SK-N-SH (cell line): ENCODE data around the gene IWS1. TPM values are rescaled to one million over a fixed set of nuclear protein-coding genes. Genes with fewer than 3 reads are reported as not detected.

Experiments used
- CTCF ChIA-PET: fragments of 300-600, 350-600 bp; formaldehyde crosslinking; extraction: SDS; loops from one replicate; lab custom pipeline; 2021; lab: Yijun Ruan, JAX
- POLR2A ChIA-PET: fragments of 350-600 bp; sonication (Branson Sonifier 250); formaldehyde crosslinking; extraction: SDS; loops from one replicate; lab custom pipeline; 2020; ENCODE audit warnings: antibody characterized with exemption, inconsistent platforms; lab: Yijun Ruan, JAX
- DNase-seq: peaks from one replicate; pipeline ENCODE4 v3.0.0; 2012
- H2AFZ ChIP-seq: fragments of 200-600 bp; sonication (generic); 2 replicates; pipeline ENCODE4 v1.8.1; 2016; ENCODE audit warnings: antibody characterized with exemption, mild to moderate bottlenecking, low read depth
- H3F3A ChIP-seq: fragments of 200-600 bp; sonication (generic); replicated peaks from 2 replicates; pipeline ENCODE3; 2016; ENCODE audit warnings: antibody characterized with exemption, mild to moderate bottlenecking; ENCODE audit not compliant: insufficient read depth
- H3K27ac ChIP-seq, 2 experiments: fragments of 200-500 bp in 1 of 2; fragments of 200-600 bp in 1 of 2; sonication (Bioruptor generic) in 1 of 2; sonication (generic), shearing (Covaris generic) in 1 of 2; 2 replicates each; pipeline versions ENCODE4 v1.5.1 to v1.6.1; 2014 to 2016; ENCODE audit warnings: low read depth in 2 of 2, inconsistent platforms in 1 of 2, low read length in 1 of 2, mild to moderate bottlenecking in 1 of 2, mixed read lengths in 1 of 2
- H3K27me3 ChIP-seq: fragments of 200-600 bp; sonication (generic), shearing (Covaris generic); 2 replicates; pipeline ENCODE4 v1.6.1; 2016; ENCODE audit warnings: mixed run types; ENCODE audit not compliant: insufficient read depth
- H3K36me3 ChIP-seq, 2 experiments: fragments of 200-500 bp in 1 of 2; fragments of 200-600 bp in 1 of 2; sonication (Bioruptor generic) in 1 of 2; sonication (generic) in 1 of 2; replicated peaks in 1 of 2; 2 replicates each; pipeline versions ENCODE3 to v1.5.1; 2014 to 2016; ENCODE audit warnings: low read length in 1 of 2, mild to moderate bottlenecking in 1 of 2; ENCODE audit not compliant: insufficient read depth in 2 of 2, control insufficient read depth in 1 of 2
- H3K4me1 ChIP-seq, 2 experiments: fragments of 200-500 bp in 1 of 2; fragments of 200-600 bp in 1 of 2; sonication (Bioruptor generic) in 1 of 2; sonication (generic), shearing (Covaris generic) in 1 of 2; 2 replicates each; pipeline versions ENCODE4 v1.5.1 to v1.6.1; 2014 to 2016; ENCODE audit warnings: low read depth in 1 of 2, low read length in 1 of 2, mixed run types in 1 of 2; ENCODE audit not compliant: insufficient read depth in 2 of 2, control insufficient read depth in 1 of 2
- H3K4me2 ChIP-seq: fragments of 200-600 bp; sonication (generic), shearing (Covaris generic); 2 replicates; pipeline ENCODE4 v1.6.1; 2017; ENCODE audit warnings: mixed run types
- H3K4me3 ChIP-seq, 2 experiments: fragments of 200-500 bp in 1 of 2; fragments of 200-600 bp in 1 of 2; sonication (Bioruptor generic) in 1 of 2; sonication (generic), shearing (Covaris generic) in 1 of 2; 2 replicates each; pipeline versions ENCODE4 v1.5.1 to v1.8.1; 2014 to 2016; ENCODE audit warnings: low read depth in 2 of 2, inconsistent platforms in 1 of 2, low read length in 1 of 2, mild to moderate bottlenecking in 1 of 2, mixed read lengths in 1 of 2, moderate library complexity in 1 of 2
- H3K79me2 ChIP-seq: fragments of 200-600 bp; sonication (generic); 2 replicates; pipeline ENCODE4 v1.8.1; 2017; ENCODE audit warnings: mild to moderate bottlenecking; ENCODE audit not compliant: insufficient read depth
- H3K9ac ChIP-seq: fragments of 200-600 bp; sonication (generic); 2 replicates; pipeline ENCODE4 v1.6.1; 2017; ENCODE audit warnings: mixed run types
- H3K9me2 ChIP-seq: fragments of 200-600 bp; sonication (generic); 2 replicates; pipeline ENCODE4 v1.6.1; 2017; ENCODE audit warnings: mixed run types
- H3K9me3 ChIP-seq: fragments of 200-600 bp; sonication (generic); 2 replicates; pipeline ENCODE4 v1.6.1; 2017; ENCODE audit warnings: mixed run types, mild to moderate bottlenecking, moderate library complexity
- H4K20me1 ChIP-seq: fragments of 200-600 bp; sonication (generic); 2 replicates; pipeline ENCODE4 v1.6.1; 2017; ENCODE audit warnings: mild to moderate bottlenecking, mixed run types; ENCODE audit not compliant: insufficient read depth
- EP300 ChIP-seq, 2 experiments: IDR thresholded peaks; 2 replicates each; pipeline versions ENCODE4 v1.4.0 to v1.6.1; 2012; ENCODE audit warnings: borderline replicate concordance in 1 of 2, low read depth in 1 of 2, low read length in 1 of 2
- FOSL2 ChIP-seq: IDR thresholded peaks from 2 replicates; pipeline ENCODE4 v1.4.0; 2012; ENCODE audit warnings: low read depth, mild to moderate bottlenecking, moderate library complexity, borderline replicate concordance
- FOXJ3 ChIP-seq: sonication (generic); formaldehyde crosslinking; IDR thresholded peaks from 2 replicates; pipeline ENCODE4 v1.5.1; 2020; ENCODE audit warnings: mild to moderate bottlenecking, missing genetic modification reagents
- FOXM1 ChIP-seq: IDR thresholded peaks from 2 replicates; pipeline ENCODE4 v1.4.0; 2012; ENCODE audit warnings: low read depth, mild to moderate bottlenecking
- GABPA ChIP-seq: IDR thresholded peaks from 2 replicates; pipeline ENCODE4 v1.4.0; 2012; ENCODE audit warnings: low read depth, mild to moderate bottlenecking
- NFIC ChIP-seq: IDR thresholded peaks from 2 replicates; pipeline ENCODE4 v1.4.0; 2012; ENCODE audit warnings: borderline replicate concordance
- NRF1 ChIP-seq: IDR thresholded peaks from 2 replicates; pipeline ENCODE4 v1.6.1; 2012; ENCODE audit warnings: low read depth, mild to moderate bottlenecking, low read length
- RAD21 ChIP-seq: IDR thresholded peaks from 2 replicates; pipeline ENCODE4 v1.6.1; 2012; ENCODE audit warnings: mild to moderate bottlenecking, low read length
- RCOR1 ChIP-seq: fragments of 150-350 bp; IDR thresholded peaks from 2 replicates; pipeline ENCODE4 v1.6.1; 2017; ENCODE audit warnings: antibody characterized with exemption, low read length
- RXRA ChIP-seq: IDR thresholded peaks from 2 replicates; pipeline ENCODE4 v1.4.0; 2012; ENCODE audit warnings: low read depth, mild to moderate bottlenecking, borderline replicate concordance
- SMC3 ChIP-seq: IDR thresholded peaks from 2 replicates; pipeline ENCODE4 v1.6.1; 2012; ENCODE audit warnings: low read depth, low read length, improper control_type of control experiment
- TCF12 ChIP-seq: IDR thresholded peaks from 2 replicates; pipeline ENCODE4 v1.4.0; 2012
- whole genome bisulfite sequencing: methylation state at CpG from one replicate; pipeline ENCODE4 v1.1.6; 2017; ENCODE audit warnings: low lambda C conversion rate; 5-methylcytosine and 5-hydroxymethylcytosine counted together
- polyA plus RNA-seq, 3 experiments: library from polyadenylated mRNA; depleted of rRNA; stranded (reverse); fragments of >200 nt; gene quantifications; 2 replicates each; pipeline ENCODE4 v1.2.3, GENCODE V29; 2012
- TF ChIP-seq, protein P1 (sequence below): fragments of 200-600 bp; sonication (generic); IDR thresholded peaks from 2 replicates; pipeline ENCODE4 v1.6.1; 2017; ENCODE audit warnings: antibody characterized with exemption, mild to moderate bottlenecking, moderate library complexity
- TF ChIP-seq, protein P2 (sequence below): IDR thresholded peaks from 2 replicates; pipeline ENCODE4 v1.6.1; 2012; ENCODE audit warnings: mild to moderate bottlenecking, low read depth, low read length, moderate library complexity

Gene IWS1
- polyA plus RNA-seq, 1 of the 3 experiments (the other 2 are of a cell fraction), result 24.6 TPM

DNA sequence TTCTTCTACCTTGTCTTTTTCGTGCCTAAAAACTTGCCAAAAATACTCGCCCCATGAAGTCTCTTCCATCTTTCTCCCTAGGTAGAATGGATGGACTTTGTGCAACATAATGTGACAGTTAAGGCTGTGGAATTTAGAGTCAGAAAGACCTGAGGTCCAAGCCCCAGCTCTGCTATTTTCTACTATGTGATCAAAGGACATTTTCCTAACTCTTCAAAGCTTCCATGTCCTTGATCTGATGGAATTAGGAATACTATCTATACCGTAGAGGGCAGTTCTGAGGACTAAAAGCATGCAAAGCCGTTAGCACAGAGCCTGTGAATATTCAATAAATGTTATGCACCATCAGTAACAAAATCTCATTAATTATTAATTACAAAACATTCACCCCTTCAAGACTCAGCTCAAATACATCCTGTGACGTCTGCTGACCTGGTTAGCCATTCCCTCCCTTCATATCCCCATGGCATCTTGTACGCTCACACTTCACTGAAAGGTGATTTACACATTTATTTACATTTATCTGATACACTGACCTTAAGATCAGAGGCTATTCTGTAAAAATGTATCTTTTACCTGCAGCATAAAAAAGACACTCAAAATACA lies 15.1 kb downstream of the IWS1 start:
- Histone ChIP-seq H3K9me3 (no peaks in the 10 kb centered on the region), H3K27ac (peak overlapping the region in 1 of 2 experiments; percentile 28; a peak in 1 of 4 replicates), H3K9me2 (no peaks in the 10 kb centered on the region), H3F3A (peaks cover 44% of the 10 kb centered on the region), H3K4me1 (peaks cover 10 to 46% of the 10 kb centered on the region in 2 experiments), H3K4me2 (no peak overlapping the region), H3K9ac (no peak overlapping the region), H3K36me3 (peaks cover 18 to 27% of the 10 kb centered on the region in 2 experiments), H2AFZ (no peak overlapping the region), H3K79me2 (peaks cover 90% of the 10 kb centered on the region), H3K27me3 (no peaks in the 10 kb centered on the region), H4K20me1 (peaks cover 72% of the 10 kb centered on the region), H3K4me3 (no peak overlapping the region)
- 95% methylated on average over 6 of the region's 6 CpGs for WGBS
- DNase-seq, result no peak
- ChIA-PET CTCF (interaction anchor here (0.6 to 1.2 kb wide), 3 partner anchors 138 to 155 kb away, joined by 3 read pairs; no protein-coding TSS in a partner anchor), POLR2A (no interaction called here)
- TF ChIP-seq GABPA, result no peak

DNA sequence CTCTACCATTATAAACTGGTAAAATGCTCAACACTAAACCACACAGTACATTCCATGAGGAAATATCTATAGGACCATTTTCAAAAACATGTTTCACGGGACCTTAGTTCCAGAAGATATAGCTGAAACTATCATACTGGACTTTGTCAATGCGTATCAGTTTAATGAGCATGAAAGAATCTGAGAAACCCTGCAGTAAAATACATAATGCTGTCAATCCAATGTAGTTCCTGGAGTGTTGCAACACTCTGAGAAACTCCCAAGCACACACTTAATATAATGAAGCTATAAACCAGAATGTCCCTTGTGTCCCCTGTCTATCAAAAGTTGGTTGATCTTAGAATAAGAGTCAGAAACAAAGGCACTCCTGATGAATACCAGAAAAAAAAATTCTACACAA lies 16.2 kb downstream of the IWS1 start:
- Histone ChIP-seq H3K27me3 (no peaks in the 10 kb centered on the region), H3F3A (peaks cover 44% of the 10 kb centered on the region), H3K79me2 (peaks cover 90% of the 10 kb centered on the region), H3K9me2 (no peaks in the 10 kb centered on the region), H3K9me3 (no peaks in the 10 kb centered on the region), H3K4me2 (no peak overlapping the region), H3K27ac (peak overlapping the region in 1 of 2 experiments; percentile 86; a peak in 2 of 4 replicates), H3K4me3 (no peak overlapping the region), H3K9ac (no peak overlapping the region), H3K36me3 (peaks cover 25 to 27% of the 10 kb centered on the region in 2 experiments), H3K4me1 (peaks cover 10 to 49% of the 10 kb centered on the region in 2 experiments), H2AFZ (no peak overlapping the region), H4K20me1 (peaks cover 61% of the 10 kb centered on the region)
- DNase-seq, result no peak
- CTCF ChIA-PET, result interaction anchor here (0.9 to 1.0 kb wide), 2 partner anchors 31 to 139 kb away, joined by 3 read pairs; no protein-coding TSS in a partner anchor
- WGBS, result 90% methylated on average over 2 of the region's 2 CpGs
- TF ChIP-seq NRF1 (no peak), RCOR1 (no peak), RXRA (no peak), FOXJ3 (CRISPR knock-in tag) (no peak), TCF12 (no peak), EP300 (IDR thresholded peaks at IDR 0.05; ENCODE audit: borderline replicate concordance in 1 of 2, low read depth in 1 of 2, low read length in 1 of 2) (no peak), GABPA (no peak), RAD21 (no peak), FOXM1 (no peak), SMC3 (no peak), NFIC (no peak), FOSL2 (no peak)
- TF ChIP-seq, protein P1, sequence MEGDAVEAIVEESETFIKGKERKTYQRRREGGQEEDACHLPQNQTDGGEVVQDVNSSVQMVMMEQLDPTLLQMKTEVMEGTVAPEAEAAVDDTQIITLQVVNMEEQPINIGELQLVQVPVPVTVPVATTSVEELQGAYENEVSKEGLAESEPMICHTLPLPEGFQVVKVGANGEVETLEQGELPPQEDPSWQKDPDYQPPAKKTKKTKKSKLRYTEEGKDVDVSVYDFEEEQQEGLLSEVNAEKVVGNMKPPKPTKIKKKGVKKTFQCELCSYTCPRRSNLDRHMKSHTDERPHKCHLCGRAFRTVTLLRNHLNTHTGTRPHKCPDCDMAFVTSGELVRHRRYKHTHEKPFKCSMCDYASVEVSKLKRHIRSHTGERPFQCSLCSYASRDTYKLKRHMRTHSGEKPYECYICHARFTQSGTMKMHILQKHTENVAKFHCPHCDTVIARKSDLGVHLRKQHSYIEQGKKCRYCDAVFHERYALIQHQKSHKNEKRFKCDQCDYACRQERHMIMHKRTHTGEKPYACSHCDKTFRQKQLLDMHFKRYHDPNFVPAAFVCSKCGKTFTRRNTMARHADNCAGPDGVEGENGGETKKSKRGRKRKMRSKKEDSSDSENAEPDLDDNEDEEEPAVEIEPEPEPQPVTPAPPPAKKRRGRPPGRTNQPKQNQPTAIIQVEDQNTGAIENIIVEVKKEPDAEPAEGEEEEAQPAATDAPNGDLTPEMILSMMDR, result no peak
- TF ChIP-seq, protein P2, sequence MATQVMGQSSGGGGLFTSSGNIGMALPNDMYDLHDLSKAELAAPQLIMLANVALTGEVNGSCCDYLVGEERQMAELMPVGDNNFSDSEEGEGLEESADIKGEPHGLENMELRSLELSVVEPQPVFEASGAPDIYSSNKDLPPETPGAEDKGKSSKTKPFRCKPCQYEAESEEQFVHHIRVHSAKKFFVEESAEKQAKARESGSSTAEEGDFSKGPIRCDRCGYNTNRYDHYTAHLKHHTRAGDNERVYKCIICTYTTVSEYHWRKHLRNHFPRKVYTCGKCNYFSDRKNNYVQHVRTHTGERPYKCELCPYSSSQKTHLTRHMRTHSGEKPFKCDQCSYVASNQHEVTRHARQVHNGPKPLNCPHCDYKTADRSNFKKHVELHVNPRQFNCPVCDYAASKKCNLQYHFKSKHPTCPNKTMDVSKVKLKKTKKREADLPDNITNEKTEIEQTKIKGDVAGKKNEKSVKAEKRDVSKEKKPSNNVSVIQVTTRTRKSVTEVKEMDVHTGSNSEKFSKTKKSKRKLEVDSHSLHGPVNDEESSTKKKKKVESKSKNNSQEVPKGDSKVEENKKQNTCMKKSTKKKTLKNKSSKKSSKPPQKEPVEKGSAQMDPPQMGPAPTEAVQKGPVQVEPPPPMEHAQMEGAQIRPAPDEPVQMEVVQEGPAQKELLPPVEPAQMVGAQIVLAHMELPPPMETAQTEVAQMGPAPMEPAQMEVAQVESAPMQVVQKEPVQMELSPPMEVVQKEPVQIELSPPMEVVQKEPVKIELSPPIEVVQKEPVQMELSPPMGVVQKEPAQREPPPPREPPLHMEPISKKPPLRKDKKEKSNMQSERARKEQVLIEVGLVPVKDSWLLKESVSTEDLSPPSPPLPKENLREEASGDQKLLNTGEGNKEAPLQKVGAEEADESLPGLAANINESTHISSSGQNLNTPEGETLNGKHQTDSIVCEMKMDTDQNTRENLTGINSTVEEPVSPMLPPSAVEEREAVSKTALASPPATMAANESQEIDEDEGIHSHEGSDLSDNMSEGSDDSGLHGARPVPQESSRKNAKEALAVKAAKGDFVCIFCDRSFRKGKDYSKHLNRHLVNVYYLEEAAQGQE, result no peak
- POLR2A ChIA-PET, result no interaction called here
